ENCODE measurements around the gene NRROS. TPM values are rescaled to one million over a fixed set of nuclear protein-coding genes. Genes with fewer than 3 reads are reported as not detected.

The NRROS gene
- total RNA-seq, 4 donors from 2014 or later, result 0.95 to 4.5 (median 1.5) TPM

- H3K4me1 ChIP-seq, result peaks cover 29% of the 10 kb centered on the region
- H3K36me3 ChIP-seq, result peaks cover 5% of the 10 kb centered on the region
- no peaks in the 10 kb centered on the region for H3K9me3 ChIP-seq
- DNase-seq (ENCODE audit: low spot score in 2 of 2), result peak in 1 of 2 donors; percentile 78
- no peak for TF ChIP-seq EP300 (IDR thresholded peaks at IDR 0.05)
- peak in 1 of 3 donors; percentile 32 for TF ChIP-seq POLR2AphosphoS5 (IDR thresholded peaks at IDR 0.05)
- H3K4me3 ChIP-seq, result no peak overlapping the region
- H3K27me3 ChIP-seq, result no peaks in the 10 kb centered on the region
- 31% methylated on average over 6 of the region's 6 CpGs for WGBS
- no peak overlapping the region for H3K27ac ChIP-seq
Measured at GRCh38 chr3:196650740-196651311, 11.3 kb downstream of the NRROS start.

- H3K9me3 ChIP-seq, result no peaks in the 10 kb centered on the region
- H3K36me3 ChIP-seq, result peaks cover 8% of the 10 kb centered on the region
- H3K27me3 ChIP-seq, result no peaks in the 10 kb centered on the region
- peaks cover 29% of the 10 kb centered on the region for H3K4me1 ChIP-seq
- TF ChIP-seq POLR2A (IDR thresholded peaks at IDR 0.05) (no peak), EP300 (IDR thresholded peaks at IDR 0.05) (no peak), CTCF (IDR thresholded peaks at IDR 0.05) (no peak), POLR2AphosphoS5 (IDR thresholded peaks at IDR 0.05) (no peak)
- H3K4me3 ChIP-seq, result no peak overlapping the region
- DNase-seq (ENCODE audit: low spot score in 2 of 2), result no peak
- WGBS, result 75% methylated on average over 3 of the region's 3 CpGs
- peak overlapping the region; percentile 10 for H3K27ac ChIP-seq
Measured at GRCh38 chr3:196651819-196652218, 12.3 kb downstream of the NRROS start.

- H3K9me3 ChIP-seq, result no peaks in the 10 kb centered on the region
- no peaks in the 10 kb centered on the region for H3K27me3 ChIP-seq
- H3K27ac ChIP-seq, result peak overlapping the region; percentile 8
- peaks cover 11% of the 10 kb centered on the region for H3K36me3 ChIP-seq
- TF ChIP-seq POLR2AphosphoS5 (IDR thresholded peaks at IDR 0.05) (no peak), CTCF (IDR thresholded peaks at IDR 0.05) (no peak), EP300 (IDR thresholded peaks at IDR 0.05) (no peak), POLR2A (IDR thresholded peaks at IDR 0.05) (no peak)
- peaks cover 29% of the 10 kb centered on the region for H3K4me1 ChIP-seq
- no peak for DNase-seq (ENCODE audit: low spot score in 2 of 2)
- H3K4me3 ChIP-seq, result no peak overlapping the region
- WGBS, result 78% methylated on average over 14 of the region's 15 CpGs
Measured at GRCh38 chr3:196652961-196653795, 13.7 kb downstream of the NRROS start.

- no peak overlapping the region for H3K27ac ChIP-seq
- H3K27me3 ChIP-seq, result no peaks in the 10 kb centered on the region
- no peak overlapping the region for H3K4me3 ChIP-seq
- peaks cover 29% of the 10 kb centered on the region for H3K4me1 ChIP-seq
- TF ChIP-seq EP300 (IDR thresholded peaks at IDR 0.05), result no peak
- TF ChIP-seq POLR2AphosphoS5 (IDR thresholded peaks at IDR 0.05), result no peak
- no peak for TF ChIP-seq CTCF (IDR thresholded peaks at IDR 0.05)
- TF ChIP-seq POLR2A (IDR thresholded peaks at IDR 0.05), result no peak
- no peaks in the 10 kb centered on the region for H3K9me3 ChIP-seq
- H3K36me3 ChIP-seq, result peaks cover 11% of the 10 kb centered on the region
- 87% methylated on average over 11 of the region's 12 CpGs for WGBS
- DNase-seq (ENCODE audit: low spot score in 2 of 2), result no peak
Measured at GRCh38 chr3:196654006-196654734, 14.7 kb downstream of the NRROS start.

- TF ChIP-seq CTCF (IDR thresholded peaks at IDR 0.05), result no peak
- no peak for TF ChIP-seq POLR2AphosphoS5 (IDR thresholded peaks at IDR 0.05)
- no peak for TF ChIP-seq POLR2A (IDR thresholded peaks at IDR 0.05)
- TF ChIP-seq EP300 (IDR thresholded peaks at IDR 0.05), result no peak
- Histone ChIP-seq H3K36me3 (peaks cover 11% of the 10 kb centered on the region), H3K27me3 (no peaks in the 10 kb centered on the region), H3K4me1 (peaks cover 29% of the 10 kb centered on the region), H3K27ac (no peak overlapping the region), H3K9me3 (no peaks in the 10 kb centered on the region), H3K4me3 (no peak overlapping the region)
- no peak for DNase-seq (ENCODE audit: low spot score in 2 of 2)
- 72% methylated on average over 7 of the region's 7 CpGs for WGBS
Measured at GRCh38 chr3:196654735-196655090, 15.2 kb downstream of the NRROS start.
